Measurements from ENCODE around the gene DMRTB1. TPM values are rescaled to one million over a fixed set of nuclear protein-coding genes. Genes with fewer than 3 reads are reported as not detected.

DMRTB1 gene
- total RNA-seq, 2 donors from 2014 or later, result not detected

DNA sequence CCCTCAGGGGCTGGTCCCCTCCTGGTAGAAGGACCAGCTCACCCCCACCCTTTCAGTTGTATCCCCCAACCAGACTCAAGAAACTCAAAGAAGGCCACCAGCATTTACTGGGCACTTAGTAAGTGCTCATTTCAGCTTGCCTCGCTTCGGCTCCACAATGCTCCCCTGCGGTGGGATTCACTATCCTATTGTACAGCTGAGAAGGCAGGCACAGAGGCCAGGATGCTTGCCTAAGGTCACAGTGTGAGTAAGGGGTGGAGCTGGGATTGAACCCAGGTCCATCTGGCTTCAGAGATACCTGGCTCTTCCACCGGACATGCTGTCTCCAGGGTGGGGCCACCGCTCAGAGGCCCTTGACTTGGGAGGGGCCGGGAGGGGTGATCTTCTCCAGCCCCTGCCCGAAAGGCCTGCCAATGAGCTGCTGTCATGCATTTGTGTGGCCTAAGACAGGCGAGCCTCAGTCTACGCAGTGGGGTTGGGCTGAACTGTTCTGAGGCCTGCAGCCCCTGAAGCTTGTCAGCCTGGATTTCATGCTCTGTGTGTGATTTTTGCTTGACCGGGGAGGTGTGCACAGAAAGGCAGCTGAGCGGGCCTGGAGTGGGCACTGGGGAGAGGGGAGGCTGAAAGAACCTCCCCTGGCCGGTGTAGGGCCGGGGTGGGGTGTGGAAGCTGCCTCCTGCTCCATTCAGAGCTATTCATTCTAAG, 48.1 kb downstream of the DMRTB1 start:
- no peaks in the 10 kb centered on the region for H3K9me3 ChIP-seq (ENCODE audit: control insufficient read depth, low read length, poor library complexity, severe bottlenecking)
- no peak for ATAC-seq
- no peak overlapping the region for H3K4me3 Mint-ChIP-seq
- H3K4me1 Mint-ChIP-seq, result peaks cover 2% of the 10 kb centered on the region
- no peak overlapping the region for H3K27ac Mint-ChIP-seq
- H3K36me3 Mint-ChIP-seq (ENCODE audit: low read depth), result no peaks in the 10 kb centered on the region
- no peaks in the 10 kb centered on the region for H3K27me3 Mint-ChIP-seq
- no peak for DNase-seq

DNA sequence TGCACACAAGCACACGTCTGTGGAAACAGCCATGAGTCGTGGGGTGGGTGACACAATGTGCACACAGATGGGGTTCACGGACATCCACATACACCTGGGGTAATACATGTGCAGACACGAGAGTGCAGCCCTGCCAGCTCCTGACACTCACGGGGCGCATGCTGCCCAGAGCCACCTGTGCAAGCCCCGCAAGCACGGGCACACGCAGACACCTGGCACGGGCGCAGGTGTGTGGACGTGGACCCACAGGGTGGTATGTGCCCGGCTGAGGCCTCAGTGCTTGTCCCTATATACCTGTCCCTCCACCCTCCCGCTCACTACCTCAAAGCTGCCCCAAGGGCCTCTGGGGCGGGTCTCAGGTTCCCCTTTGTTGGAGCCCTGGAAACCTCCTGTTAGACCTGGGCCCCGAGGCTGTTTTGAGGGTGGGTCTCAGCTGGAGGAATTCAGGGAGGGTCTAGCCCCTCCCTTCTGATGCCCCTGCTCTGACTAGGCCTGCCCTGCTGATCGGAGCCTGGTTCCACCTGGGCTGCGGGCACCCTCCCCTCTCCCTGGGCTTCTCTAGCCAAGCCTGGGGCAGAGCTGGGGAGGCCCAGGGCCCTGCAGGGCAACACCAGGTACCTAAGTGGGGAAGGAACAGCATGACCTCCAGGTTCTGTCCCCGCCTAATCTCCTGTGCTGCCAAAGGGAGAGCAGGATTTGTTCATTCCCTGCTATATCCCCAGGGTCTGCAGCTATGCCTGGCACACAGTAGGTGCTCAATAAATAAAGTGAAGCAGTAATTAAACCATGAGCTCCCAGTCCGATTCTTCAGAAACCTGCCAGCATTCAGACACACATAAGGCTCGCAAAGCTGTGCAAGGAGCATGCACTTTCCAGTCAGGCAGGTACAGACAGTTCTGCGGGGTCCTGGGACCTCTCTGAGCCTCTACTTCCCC, 49.1 kb downstream of the DMRTB1 start:
- no peak overlapping the region for H3K4me3 Mint-ChIP-seq
- H3K27ac Mint-ChIP-seq, result no peak overlapping the region
- no peak for DNase-seq
- no peaks in the 10 kb centered on the region for H3K36me3 Mint-ChIP-seq (ENCODE audit: low read depth)
- ATAC-seq, result no peak
- no peaks in the 10 kb centered on the region for H3K9me3 ChIP-seq (ENCODE audit: control insufficient read depth, low read length, poor library complexity, severe bottlenecking)
- H3K4me1 Mint-ChIP-seq, result peaks cover 2% of the 10 kb centered on the region
- H3K27me3 Mint-ChIP-seq, result peaks cover 4% of the 10 kb centered on the region

DNA sequence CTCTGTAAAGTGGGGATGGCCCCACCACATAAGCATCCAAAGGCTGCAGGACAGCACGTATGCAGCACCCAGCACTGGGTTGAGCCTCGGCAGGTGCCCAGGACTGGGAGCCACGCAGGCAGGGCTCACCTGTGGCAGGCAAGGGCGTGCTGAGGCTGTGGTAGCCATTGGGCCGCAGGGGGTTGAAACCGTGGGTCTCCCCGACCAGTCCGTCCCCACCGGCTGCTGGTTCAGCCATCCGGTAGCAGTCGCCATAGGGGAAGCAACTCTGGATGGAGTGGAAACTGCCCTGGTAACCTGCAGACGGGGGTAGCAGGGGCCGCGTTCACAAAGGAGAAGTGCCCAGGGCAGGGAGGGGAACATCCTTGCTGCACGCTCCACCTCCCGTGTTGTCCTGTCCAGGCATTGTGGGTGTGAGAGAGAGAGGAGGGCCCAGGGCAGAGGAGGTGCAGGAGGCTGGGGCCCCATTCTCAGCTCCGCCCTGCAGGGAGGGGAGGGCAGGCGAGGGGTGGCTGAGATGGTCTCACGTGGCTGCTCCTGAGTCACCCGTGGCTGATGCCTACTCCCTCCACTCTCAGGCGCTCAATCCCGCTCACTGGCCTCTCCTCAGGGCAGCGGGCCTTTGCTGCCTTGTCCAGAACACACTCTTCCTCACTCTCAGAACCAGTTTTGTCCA, 49.9 kb downstream of the DMRTB1 start:
- ATAC-seq (no peak), DNase-seq (no peak)
- Mint-ChIP-seq H3K4me3 (no peak overlapping the region), H3K36me3 (ENCODE audit: low read depth) (no peaks in the 10 kb centered on the region), H3K27me3 (peaks cover 6% of the 10 kb centered on the region), H3K4me1 (no peaks in the 10 kb centered on the region), H3K27ac (no peak overlapping the region)
- H3K9me3 ChIP-seq (ENCODE audit: control insufficient read depth, low read length, poor library complexity, severe bottlenecking), result no peaks in the 10 kb centered on the region

DNA sequence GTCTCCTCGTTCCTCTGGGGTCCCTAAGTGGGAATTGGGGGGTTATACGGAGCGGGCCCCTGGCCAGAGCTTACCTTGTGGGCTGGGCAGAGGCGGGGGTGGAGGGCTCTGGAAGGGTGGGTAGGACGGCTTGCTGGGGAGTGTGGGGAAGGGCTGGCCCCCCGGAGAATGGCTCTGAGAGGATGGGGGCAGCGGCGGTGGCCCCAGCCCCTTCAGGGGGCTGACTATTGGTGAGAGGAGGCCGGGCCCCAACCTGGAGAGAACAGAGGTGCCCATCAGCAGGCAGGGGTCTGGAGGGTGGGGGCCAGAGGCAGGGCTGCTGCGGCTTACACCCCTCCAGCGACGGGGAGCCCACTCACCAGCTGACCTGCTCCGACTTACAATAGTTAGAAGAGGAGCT, 50.6 kb downstream of the DMRTB1 start:
- ATAC-seq, result no peak
- no peaks in the 10 kb centered on the region for H3K9me3 ChIP-seq (ENCODE audit: control insufficient read depth, low read length, poor library complexity, severe bottlenecking)
- no peak overlapping the region for H3K4me3 Mint-ChIP-seq
- H3K27ac Mint-ChIP-seq, result no peak overlapping the region
- peaks cover 13% of the 10 kb centered on the region for H3K27me3 Mint-ChIP-seq
- H3K4me1 Mint-ChIP-seq, result no peaks in the 10 kb centered on the region
- no peak for DNase-seq
- no peaks in the 10 kb centered on the region for H3K36me3 Mint-ChIP-seq (ENCODE audit: low read depth)

DNA sequence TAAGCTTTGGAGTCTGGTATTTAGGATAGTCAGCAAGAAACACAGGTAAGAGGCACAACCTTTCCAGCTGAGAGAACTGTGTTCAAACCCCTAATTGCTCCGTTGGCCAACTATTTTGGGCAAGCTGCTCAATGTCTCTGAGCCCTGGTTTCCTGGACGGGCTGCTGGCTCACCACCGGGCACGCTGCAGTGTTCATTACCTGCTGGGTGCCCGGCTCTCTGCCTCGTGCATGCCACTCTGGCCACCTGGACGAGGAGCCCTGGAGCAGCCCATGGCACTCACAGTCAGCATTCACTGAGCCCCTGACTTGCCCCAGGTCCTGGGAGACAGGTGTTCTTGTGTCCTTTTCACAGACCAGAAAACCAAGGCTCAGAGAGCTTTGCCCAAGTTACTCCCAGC, 51.0 kb downstream of the DMRTB1 start:
- Mint-ChIP-seq H3K36me3 (ENCODE audit: low read depth) (no peaks in the 10 kb centered on the region), H3K27ac (no peak overlapping the region), H3K4me3 (no peak overlapping the region), H3K4me1 (no peaks in the 10 kb centered on the region), H3K27me3 (peaks cover 15% of the 10 kb centered on the region)
- DNase-seq (no peak), ATAC-seq (no peak)
- no peaks in the 10 kb centered on the region for H3K9me3 ChIP-seq (ENCODE audit: control insufficient read depth, low read length, poor library complexity, severe bottlenecking)

DNA sequence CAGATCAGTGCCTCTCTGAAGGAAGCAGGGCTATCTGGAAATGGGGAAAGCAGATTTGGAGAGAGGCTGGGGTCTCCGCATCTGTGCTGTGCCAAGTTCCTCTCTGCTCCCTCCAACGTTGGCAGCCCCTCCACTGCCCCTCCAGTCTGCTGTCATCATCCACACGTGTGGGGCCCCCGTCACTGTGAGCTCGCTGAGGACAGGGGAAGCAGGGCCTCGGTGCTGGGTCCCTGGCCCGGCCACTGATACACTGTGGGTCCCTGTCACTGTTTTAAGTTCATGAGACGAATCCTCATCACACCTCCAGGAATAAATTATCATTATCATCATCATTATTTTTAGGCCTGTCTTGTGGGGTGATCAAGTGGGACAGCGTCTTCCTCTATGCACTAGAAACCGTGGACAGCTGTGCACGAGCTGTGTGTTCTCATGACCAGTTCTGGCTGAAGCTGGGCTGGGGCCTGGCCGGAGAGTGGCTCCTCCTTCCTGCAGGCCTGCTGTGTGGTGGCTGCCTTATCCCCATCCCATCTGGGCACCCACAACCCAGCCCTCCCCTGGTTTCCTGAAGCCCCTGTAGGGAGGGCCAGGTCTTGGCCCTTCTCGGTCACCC, 52.2 kb downstream of the DMRTB1 start:
- ATAC-seq, result no peak
- H3K9me3 ChIP-seq (ENCODE audit: control insufficient read depth, low read length, poor library complexity, severe bottlenecking), result no peaks in the 10 kb centered on the region
- H3K27me3 Mint-ChIP-seq, result peaks cover 15% of the 10 kb centered on the region
- DNase-seq, result no peak
- no peak overlapping the region for H3K27ac Mint-ChIP-seq
- H3K4me1 Mint-ChIP-seq, result no peaks in the 10 kb centered on the region
- no peak overlapping the region for H3K4me3 Mint-ChIP-seq
- no peaks in the 10 kb centered on the region for H3K36me3 Mint-ChIP-seq (ENCODE audit: low read depth)

DNA sequence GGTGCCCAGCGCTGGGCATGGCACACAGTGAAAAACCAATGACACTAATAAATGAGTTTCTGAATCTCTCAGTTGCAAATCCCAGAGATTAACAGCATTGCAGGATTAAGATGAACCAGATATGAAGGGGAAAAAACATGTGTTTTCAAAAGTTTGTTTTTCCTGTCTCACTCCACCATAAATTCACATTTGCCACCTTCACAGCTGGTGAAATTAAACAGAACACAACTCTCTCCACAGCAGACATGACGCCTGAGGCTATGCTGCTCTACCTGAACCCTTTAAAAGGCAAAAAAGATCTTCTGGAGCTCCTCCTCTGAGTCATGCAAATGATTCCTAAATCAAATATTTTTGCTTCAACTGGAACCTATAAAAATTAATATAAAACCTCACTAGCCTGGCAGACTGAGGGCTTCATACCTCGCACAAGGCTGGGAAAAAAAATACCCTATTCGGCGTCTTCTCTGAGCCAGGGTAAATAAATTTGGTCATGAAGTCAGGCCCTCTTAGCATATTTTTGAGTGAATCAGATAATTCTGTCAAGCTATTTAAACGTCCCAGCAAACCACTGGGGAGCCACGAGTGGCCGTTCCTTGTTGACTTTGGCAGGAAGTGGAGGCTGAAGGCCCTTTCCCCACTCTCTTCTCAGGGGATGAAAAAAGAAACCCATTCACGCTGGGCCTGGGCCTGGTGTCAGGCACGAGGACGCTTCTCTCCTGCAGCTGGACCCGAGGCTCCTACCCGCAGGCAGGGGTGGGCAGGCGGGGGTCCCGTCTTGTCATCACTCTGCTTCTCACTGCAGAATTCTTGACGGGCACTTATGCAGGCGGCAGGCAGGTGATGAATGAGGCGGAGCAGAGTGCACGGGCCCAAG, 53.0 kb downstream of the DMRTB1 start:
- H3K4me1 Mint-ChIP-seq, result no peaks in the 10 kb centered on the region
- no peak for DNase-seq
- no peaks in the 10 kb centered on the region for H3K36me3 Mint-ChIP-seq (ENCODE audit: low read depth)
- no peak overlapping the region for H3K4me3 Mint-ChIP-seq
- H3K27ac Mint-ChIP-seq, result no peak overlapping the region
- ATAC-seq, result no peak
- peaks cover 15% of the 10 kb centered on the region for H3K27me3 Mint-ChIP-seq
- H3K9me3 ChIP-seq (ENCODE audit: control insufficient read depth, low read length, poor library complexity, severe bottlenecking), result no peaks in the 10 kb centered on the region

DNA sequence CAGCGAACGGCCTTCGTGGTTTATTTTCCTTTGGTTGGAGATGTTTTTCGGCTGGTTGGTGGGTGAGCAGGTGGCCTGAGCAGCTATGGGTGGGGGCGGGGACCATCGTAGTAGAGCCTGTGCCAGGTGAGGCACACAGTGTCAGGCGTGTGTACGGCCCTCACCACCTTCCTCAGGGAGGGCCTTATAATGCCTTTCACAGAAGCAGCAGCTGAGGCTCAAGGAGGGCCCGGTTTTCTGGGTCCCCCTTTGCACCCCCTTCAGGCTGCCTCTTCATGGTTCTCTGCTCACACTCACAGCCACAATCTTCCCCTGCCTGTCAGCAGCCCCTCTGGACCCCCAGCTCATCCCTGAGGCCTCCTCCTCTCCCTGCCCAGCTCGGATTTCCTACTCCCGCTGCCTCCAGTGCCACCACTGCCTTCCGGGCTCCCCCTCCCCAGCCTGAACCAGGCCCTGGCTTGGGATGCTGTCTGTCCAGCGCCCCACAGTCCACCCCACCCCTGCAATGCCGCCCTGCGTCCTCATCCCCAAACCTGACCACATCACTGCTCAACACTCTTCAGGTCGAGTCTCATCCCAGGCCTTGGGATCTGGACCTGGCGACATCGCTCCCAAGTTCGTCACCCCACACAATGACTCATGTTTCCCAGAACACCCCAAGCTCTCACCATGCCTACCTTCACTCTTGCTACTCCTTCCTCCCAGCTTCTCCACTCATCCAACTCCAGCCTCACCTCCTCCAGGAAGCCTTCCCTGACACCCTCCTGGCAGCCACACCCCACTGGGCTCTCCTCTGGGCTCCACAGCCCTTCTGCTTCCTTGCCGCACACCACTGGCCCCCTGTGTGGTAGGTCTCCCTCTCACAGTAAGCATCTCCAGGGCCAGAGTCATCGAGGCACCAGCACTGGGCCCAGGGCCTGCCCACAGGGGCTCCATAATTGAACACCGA, 53.9 kb downstream of the DMRTB1 start:
- Mint-ChIP-seq H3K27ac (no peak overlapping the region), H3K4me1 (no peaks in the 10 kb centered on the region), H3K36me3 (ENCODE audit: low read depth) (no peaks in the 10 kb centered on the region), H3K27me3 (peaks cover 15% of the 10 kb centered on the region), H3K4me3 (no peak overlapping the region)
- no peak for ATAC-seq
- no peak for DNase-seq
- H3K9me3 ChIP-seq (ENCODE audit: control insufficient read depth, low read length, poor library complexity, severe bottlenecking), result no peaks in the 10 kb centered on the region

DNA sequence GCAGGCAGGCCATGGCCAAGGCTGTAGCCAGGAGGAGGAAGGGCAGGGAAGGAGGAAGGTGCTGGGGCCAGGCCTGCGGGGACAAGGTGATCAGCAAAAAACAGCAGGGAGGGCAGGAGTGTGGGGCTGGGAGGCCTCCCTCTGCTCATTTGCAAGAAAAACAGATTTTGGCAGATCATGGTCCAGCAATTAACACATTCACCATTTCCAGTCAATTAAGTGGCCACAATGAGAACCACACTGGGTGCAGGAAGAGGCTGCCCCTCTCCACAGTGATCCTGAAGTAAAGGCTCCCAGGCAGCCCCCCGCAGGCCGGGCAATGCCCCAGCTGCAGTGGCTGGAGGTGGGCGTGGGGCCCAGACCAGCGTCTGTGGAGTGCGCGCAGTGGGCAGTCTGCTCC, 54.6 kb downstream of the DMRTB1 start:
- ATAC-seq (no peak), DNase-seq (no peak)
- Mint-ChIP-seq H3K27me3 (peaks cover 15% of the 10 kb centered on the region), H3K27ac (no peak overlapping the region), H3K4me3 (no peak overlapping the region), H3K4me1 (no peaks in the 10 kb centered on the region), H3K36me3 (ENCODE audit: low read depth) (no peaks in the 10 kb centered on the region)
- no peaks in the 10 kb centered on the region for H3K9me3 ChIP-seq (ENCODE audit: control insufficient read depth, low read length, poor library complexity, severe bottlenecking)

DNA sequence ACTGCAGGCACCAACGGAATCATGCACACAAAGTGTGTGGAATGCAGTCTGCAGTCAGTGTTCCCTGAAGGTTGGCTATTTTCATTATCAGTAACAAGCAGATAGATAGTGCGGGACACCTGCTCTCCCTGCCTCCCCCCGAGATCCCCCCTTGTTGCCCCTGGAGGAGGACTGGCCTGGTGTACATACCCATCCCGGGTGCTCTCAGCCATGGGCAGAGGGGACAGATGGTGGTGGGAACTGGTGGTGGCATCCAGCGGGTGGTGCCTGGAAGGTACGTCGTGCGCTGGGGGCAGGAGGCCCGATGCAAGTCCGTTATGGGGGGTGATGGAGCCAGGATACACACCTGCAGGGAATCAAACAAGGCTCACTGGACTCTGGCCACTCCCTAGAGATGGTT, 55.2 kb downstream of the DMRTB1 start:
- no peak for DNase-seq
- H3K36me3 Mint-ChIP-seq (ENCODE audit: low read depth), result no peaks in the 10 kb centered on the region
- no peak overlapping the region for H3K27ac Mint-ChIP-seq
- no peak overlapping the region for H3K4me3 Mint-ChIP-seq
- ATAC-seq, result no peak
- H3K9me3 ChIP-seq (ENCODE audit: control insufficient read depth, low read length, poor library complexity, severe bottlenecking), result no peaks in the 10 kb centered on the region
- H3K27me3 Mint-ChIP-seq, result peaks cover 15% of the 10 kb centered on the region
- no peaks in the 10 kb centered on the region for H3K4me1 Mint-ChIP-seq

DNA sequence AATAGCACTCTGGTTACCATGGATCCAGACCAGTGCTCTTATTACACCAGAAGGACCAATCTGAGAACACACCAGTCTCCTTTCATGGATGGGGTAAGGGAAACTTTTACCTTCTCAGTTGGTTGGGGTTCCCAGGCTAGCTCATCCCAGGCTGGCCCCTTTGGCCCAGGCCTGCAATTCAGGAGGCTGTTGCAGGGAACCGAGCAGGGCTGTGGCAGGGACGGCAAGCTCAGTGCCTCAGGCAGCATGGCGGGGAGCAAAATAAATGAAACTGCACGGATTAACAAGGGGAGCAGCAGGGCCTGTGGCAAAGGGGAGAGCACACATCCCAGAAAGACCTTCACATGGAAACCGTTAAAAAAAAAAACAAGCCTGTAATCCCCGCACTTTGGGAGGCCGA, 57.0 kb downstream of the DMRTB1 start:
- no peaks in the 10 kb centered on the region for H3K36me3 Mint-ChIP-seq (ENCODE audit: low read depth)
- H3K4me1 Mint-ChIP-seq, result no peaks in the 10 kb centered on the region
- peaks cover 19% of the 10 kb centered on the region for H3K27me3 Mint-ChIP-seq
- ATAC-seq (no peak), DNase-seq (no peak)
- no peak overlapping the region for H3K27ac Mint-ChIP-seq
- H3K4me3 Mint-ChIP-seq, result no peak overlapping the region
- H3K9me3 ChIP-seq (ENCODE audit: control insufficient read depth, low read length, poor library complexity, severe bottlenecking), result no peaks in the 10 kb centered on the region
